OCI-LY3 (cell line): Measurements from ENCODE around the gene ELAPOR1.

Experiments used
- CTCF ChIP-seq: fragments of 200-600, 300-600 bp; sonication (generic); IDR thresholded peaks from 2 replicates; pipeline ENCODE4 v1.5.1; 2014; ENCODE audit warnings: antibody characterized with exemption, low read length, low read depth
- EZH2phosphoT487 ChIP-seq: fragments of 200-600 bp; shearing (Covaris generic); IDR thresholded peaks from 2 replicates; pipeline ENCODE4 v1.6.1; 2018; ENCODE audit warnings: antibody characterized with exemption, mixed run types, low read depth

GRCh38 chr1:109112652-109113285 lies 1.1 kb upstream of the ELAPOR1 start:
- TF ChIP-seq CTCF = peak; percentile 80
- no peak for TF ChIP-seq EZH2phosphoT487
